NCI-H1694 (cell line): ENCODE results near the gene CTBP2.
"Not testable (repeated sequence)": the region's sequence is repeated elsewhere in the genome, so short reads cannot be mapped to it uniquely, and the experiment has no call there.

Source experiments
- DNase-seq: peaks from one replicate; lab custom pipeline; 2025; lab: John Stamatoyannopoulos, UW

Gene CTBP2

DNA sequence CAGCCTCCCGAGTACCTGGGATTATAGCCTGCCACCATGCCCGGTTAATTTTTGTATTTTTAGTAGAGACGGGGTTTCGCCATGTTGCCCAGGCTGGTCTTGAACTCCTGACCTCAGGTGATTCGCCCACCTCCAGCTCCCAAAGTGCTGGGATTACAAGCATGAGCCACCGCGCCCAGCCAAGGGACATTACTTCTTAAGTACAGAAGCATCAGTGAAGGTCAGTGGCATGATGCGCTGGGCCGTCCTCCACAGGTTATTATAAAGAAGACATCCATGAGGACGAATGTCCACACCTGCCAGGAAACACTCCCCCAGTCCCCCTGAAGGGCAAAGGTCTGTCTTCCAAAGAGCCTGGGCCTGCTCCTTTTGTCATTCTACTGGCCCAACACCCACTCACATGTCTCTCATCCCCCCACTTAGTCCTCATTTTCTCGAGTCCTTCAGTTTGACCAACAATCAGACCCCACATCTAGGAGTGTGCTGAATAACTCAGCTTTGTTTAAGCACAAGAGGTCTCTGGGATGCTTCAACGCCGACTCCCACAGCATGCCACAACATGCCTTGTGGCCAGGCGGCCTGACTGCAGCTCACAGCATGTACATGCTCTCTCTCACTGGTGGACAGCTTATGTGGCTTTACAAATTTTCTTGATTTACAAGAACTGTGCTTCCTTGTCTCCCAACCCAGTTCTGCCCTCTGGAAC lies 73.0 kb downstream of the CTBP2 start:
- no peak for DNase-seq

DNA sequence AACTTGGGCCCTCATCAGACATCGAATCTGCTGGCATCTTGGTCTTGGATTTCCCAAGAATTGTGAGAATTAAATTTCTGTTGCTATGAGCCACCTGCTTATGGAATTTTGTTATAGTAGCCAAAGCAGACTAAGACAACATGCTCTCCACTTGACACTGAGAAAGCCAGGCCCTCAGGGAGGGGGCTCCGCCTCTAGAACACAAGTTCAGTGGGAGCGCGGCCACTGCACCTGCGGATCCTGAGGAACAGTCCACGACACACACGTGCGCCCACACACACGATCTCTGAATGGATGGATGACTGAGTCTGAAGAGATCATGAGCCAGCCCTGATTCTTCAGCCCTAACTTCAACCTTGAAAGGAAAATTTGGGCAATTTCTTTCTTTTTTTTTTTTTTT lies 73.7 kb downstream of the CTBP2 start:
- no peak for DNase-seq

DNA sequence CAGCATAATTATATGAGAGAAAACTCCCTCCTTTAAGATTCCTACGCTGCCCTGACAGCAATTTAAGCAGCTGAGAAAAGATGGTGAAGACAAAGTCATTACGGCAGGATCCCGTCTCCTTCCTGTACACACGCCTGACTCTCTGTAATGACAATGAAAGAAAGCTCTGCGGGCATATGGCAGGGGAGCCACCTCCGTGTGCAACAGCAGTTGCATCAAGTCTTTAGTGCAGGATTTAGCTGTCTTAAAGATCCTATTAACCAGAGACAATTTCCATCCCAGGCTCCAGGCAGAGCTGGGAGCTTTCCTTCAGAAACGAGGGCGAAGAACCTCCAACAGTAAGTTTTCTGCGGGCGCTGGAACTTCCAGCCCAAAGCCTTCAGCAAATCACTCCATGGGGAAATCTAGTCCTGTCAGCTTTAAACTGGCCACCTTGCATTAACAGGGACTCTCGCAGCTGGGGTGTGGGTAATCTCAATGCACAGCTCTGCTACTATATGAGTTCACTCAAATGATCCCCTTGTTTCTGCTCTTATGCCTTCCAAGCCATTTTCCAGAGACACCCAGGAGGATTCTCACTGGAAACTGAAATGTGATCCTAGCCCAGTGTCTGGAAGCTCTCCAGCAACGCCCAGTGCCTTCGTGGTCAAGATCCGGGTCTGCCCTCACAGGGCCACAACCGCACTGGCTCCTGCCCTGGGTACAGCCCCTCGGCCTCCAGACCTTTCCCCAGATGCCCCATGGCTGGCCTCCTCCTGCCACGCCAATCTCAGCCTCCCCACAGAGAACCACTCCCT lies 74.9 kb downstream of the CTBP2 start:
- DNase-seq = no peak

DNA sequence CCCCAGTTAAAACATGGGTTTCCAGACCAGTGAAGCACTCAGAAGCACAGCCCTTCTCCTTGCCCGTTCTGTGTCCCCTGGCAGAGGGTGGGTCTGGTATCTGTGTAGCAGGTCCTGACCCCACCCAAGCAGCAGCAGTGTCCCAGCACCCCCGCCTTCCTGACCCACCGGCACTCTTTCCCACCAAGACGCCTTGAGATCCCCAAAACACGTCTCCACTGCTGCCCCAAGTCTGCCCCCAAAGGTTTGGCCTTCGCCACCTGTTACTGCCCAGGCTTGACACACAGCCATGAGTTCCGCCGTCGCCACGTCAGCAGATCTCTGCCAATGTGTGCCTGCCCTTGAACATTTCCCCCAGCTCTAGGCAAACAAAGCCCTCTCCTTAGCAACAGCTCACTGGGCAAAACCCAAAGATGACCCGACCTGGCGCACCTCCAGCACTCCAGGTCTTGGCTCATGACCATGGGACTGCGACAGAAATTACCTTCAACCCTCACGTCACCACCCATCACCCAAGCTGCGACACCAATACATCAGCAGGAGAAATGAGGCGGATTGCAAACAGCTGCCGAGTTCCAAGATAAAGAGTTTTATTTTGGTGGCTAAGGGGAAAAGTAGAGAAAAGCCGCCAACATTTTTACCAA lies 75.6 kb downstream of the CTBP2 start:
- DNase-seq = no peak

DNA sequence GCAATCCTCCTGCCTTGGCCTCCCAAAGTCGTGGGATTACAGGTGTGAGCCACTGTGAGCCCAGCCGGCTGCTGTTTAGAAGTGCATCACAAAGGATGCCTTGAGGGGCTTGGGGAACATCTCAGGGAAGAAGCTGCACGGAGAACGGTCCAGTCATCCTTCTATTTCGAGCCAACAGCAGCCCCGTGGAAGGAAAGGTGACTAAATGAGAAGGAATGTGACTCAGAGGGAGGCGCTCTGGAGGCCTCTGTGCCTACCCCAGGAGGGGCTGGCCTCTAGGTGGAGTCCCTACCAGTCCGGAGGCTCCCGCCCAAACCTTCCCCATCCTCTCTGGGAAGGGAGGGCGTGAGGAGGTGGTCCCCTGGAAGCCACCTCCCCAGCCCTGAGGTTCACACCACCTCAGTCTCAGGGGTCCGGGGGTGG lies 76.2 kb downstream of the CTBP2 start:
- no peak for DNase-seq

DNA sequence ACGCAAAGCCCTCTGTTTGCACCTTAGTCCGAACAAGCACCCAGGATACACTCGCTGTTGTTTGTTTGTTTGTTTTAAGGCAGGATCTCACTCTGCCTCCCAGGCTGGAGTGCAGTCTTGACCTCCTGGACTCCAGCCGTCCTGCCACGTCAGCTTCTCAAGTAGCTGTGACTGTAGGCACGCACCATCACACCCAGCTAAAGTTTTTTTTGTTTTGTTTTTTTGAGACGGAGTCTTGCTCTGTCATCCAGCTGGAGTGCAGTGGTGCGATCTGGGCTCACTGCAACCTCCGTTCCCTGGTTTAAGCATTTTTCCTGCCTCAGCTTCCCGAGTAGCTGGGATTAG lies 76.8 kb downstream of the CTBP2 start:
- no peak for DNase-seq

DNA sequence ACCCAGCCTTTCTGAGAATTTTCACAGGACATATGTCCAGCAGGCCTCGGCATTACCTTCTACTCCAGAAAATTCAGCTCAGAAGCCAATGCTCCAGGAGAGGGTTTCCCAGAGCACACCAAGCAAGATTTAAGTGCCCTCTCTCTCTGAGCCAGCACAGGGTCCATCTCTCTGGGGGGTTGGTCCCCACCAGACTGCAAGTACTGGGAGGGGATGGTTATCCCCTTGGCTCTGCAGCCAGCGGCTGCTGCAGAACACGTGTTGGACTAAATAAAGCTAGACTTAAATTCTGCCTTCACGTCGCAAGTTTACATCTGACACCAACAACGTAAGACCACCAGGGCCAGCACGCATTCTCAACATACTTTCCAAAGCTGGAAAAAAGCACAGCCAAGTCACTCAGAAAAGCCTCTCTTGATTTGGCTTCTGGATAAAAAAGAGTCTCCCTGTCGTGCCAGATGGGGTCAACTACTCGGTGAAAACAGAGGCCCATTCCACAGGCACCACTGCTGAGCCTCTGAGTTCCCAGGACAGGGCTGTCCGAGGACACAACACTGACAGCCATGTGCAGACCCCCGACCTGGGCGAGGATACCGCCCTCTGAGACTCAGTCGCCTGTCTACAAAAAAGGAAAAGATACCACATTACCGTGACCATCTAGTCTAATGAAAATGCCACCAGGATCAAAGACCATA lies 77.3 kb downstream of the CTBP2 start:
- DNase-seq = no peak

DNA sequence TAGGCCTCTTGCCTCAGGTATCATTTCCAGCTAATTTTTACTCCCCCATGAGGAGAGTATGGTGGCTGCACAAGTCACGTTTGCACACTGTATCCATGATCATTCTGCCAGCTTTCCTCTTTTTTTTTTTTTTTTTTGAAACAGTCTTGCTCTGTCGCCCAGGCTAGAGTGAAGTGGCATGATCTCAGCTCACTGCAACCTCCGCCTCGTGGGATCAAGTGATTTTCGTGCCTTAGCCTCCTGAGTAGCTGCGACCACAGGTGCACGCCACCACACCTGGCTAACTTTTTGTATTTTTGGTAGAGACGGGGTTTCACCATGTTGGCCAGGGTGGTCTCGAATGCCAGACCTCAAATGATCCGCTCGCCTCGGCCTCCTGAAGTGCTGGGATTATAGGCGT lies 77.9 kb downstream of the CTBP2 start:
- not testable (repeated sequence) for DNase-seq

DNA sequence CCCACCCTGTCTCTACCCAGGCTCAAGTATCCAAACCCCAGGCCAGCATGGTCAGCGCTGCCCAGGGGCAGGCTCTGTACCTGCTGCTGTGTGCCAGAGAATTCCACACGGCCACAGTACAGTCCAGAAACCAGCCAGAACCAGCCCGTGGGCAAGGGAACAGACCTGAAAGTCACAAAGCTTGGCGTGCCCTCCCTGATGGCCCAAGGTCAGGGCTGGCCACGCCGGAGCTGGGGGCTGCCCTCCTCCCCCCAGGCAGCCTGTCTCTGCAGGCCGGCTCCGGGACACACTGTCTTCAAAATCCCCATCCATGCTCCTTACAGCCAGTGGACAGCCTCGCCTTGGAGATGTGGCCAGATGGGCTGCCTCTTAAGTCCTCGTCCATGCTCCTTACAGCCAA lies 78.4 kb downstream of the CTBP2 start:
- no peak for DNase-seq

DNA sequence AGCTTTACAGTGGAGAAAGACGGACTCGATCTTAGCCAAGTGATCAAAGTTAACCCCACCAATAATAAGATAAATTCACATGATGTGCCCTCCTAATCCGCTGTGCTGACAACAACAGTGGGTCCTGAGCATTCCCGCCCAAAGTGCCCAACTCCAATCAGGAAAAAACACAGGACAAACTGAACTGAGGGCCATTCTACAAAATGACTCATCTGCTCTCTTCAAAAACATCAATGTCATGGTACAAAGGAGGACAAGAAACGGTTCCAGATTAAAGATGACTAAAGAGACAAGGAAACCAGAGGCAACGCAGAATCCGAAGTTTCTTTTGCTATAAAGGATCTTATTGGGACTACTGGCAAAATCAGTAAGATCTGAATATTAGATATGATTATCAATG lies 79.4 kb downstream of the CTBP2 start:
- no peak for DNase-seq

DNA sequence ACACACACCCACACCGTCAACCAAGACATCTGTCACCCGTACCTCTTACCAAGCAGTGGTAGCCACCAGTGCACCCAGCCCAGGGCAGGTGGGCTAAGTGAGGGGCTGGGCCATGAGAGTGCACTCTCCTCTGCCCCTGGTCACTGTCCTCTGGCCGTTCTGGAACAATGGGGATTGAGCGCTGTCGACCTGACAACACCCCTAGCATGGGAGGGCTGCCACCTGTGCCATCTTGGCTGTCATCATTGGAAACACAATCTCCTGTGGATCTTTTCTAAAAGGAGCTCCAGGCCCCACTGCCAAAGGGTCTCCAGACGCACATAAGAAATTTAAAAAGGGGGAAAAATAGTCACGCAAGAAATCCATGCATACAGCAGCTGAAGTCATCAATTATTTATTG lies 80.1 kb downstream of the CTBP2 start:
- DNase-seq = no peak

DNA sequence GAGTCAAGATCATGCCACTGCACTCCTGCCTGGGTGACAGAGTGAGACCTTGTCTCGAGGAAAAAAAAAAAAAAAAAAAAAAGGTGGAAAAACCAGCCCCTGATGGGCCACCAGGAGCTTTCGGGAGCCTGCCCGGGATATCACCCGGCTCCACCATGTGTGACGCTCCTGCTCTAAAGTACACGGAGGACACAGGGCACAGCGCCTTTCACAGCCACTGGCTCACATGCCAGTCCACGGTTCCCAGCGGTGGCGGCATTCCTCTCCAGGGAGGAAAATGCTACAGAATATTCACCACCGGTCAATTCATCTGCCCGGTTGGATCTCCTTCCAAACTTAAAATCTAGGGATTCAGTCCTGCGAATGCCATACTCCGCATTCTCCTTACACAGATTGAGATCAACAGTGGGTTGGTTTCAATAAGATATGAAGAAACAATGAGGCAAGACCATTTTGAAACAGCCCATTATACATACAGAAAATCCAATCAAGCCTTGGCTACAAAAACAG lies 81.2 kb downstream of the CTBP2 start:
- DNase-seq = no peak

DNA sequence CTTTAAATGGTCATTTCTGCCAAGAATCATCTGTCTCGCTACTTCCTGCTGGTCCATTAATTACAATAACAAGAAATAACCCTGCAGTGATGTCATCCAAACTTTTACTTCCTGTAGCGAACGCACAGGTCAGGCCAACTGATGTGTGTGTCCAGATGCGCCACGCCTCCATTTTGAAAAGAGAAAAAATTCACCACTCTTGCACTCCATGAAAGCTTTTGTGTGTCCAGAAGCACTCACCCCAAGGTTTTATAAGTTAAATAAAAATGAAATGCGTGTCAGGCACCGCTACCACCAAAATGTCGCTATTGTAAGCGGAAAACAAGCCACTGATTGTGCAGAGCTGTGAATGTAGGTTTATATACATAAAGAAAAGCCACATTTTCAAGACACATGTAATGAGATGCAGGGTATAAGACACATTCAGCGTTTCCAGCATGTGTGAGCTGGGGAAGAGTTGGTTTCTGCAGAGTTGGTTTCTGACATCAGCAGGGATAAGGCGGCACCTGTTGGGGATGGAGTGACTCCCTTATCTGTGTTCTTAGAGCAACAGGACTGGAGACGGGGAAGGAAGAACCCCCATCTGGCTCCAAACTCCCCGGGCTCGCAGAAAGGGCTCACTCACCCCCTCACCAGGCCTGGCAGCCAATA lies 83.3 kb downstream of the CTBP2 start:
- no peak for DNase-seq

DNA sequence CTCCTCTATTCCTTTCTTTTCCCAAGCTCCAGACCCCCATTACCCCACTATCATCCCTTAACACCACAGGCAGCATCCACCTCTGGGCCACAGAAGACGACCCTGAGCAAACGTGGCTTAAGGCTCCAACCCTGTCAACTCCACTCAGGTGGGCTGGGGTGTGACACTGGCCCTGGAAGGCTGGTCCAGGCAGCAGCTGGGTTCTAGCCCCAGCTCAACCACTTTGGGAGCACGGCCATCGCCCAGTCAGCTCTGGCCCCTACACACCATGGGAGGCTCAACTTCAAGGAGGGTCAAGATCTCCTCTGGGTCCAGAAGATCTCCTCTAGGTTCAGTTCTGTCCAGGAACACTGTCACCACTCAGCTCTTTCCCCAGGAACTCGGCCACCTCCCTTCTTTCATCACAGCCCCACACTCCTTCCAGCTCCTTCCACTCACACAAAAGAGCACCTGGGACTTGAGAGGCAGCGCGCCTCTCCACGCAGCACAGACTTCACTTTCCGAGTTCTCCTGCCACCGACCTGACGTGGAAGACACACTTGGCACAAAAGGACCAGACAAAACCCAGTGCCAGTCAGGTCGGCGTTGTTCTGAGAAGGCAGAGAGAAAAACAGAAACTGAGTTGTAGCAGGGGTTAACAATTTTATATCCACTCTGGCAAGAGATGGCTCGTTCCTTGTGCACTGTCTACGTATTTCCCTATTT lies 84.1 kb downstream of the CTBP2 start:
- DNase-seq = no peak

DNA sequence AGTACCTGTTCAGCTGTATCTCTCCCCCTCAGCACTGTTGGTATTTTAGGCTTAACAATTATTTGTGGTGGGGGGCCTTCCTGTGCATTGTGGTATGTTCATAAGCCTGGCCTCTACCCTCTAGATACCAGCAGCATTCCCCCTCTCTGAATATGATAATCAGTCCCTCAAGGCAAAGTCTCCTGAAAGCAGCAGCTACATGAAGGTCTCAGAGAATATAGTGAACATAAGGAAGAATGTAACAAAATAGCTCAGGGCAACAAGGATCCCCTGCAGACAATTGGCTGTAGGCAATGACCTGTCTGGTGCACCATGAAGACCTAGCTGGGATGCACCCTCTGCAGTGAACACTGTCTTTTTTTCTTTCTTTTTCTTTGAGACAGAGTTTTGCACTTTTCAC lies 86.4 kb downstream of the CTBP2 start:
- no peak for DNase-seq

DNA sequence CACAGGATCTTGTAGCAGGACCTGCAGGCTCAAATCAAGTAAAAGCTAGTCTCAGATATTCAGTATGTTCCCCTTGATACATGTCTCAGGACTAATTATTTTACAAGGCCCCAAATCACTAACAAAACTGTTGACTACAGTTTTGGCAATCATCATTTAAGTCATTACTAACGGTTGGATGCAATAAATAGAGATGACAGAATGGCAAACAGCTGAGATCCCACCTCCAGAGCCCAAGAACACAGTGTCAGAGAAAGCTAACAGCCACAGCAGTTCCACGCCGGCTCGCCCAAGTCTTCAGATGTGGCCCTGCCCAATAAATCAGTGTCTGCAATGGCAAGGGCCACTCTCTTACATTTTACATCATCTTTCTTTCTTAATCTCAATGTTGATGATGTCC lies 87.6 kb downstream of the CTBP2 start:
- DNase-seq = no peak

DNA sequence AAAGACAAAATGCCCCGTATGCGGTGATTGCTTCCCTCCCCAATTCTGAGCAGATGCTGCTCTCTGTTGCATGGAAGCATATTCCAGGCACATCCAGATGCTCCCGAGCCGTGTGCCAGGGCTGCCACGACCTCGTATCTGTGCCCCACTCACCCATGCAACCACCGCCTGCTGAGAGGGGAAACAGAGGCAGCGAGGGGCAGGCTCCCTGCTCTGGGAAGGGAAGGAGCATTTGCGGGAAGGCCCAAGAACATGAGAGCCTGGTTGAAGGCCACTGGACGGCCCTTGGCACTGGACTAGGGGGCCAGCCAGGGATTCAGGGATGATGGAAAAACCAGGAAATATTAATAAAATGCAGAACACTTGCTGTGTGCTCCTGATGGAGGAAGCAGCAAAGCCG lies 89.4 kb downstream of the CTBP2 start:
- no peak for DNase-seq

DNA sequence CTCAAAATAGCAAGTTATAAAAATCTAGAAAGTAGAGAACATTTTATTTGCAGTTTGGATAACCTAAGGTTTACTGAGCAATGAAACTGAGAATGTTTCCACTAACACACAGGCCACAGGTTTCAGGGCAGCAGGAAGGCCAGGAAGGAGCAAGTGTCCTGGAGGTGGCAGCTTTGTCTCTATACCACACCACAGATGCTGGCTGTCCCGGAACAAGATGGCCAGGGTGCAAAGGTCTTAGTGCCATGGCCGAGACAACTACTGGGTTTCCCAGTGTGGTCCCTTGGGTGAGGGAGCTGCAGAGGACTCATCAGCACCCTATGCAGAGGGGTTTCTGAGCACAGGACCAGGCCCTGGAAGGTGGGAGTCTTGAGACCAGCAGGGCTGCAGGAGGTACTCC lies 92.0 kb downstream of the CTBP2 start:
- no peak for DNase-seq

DNA sequence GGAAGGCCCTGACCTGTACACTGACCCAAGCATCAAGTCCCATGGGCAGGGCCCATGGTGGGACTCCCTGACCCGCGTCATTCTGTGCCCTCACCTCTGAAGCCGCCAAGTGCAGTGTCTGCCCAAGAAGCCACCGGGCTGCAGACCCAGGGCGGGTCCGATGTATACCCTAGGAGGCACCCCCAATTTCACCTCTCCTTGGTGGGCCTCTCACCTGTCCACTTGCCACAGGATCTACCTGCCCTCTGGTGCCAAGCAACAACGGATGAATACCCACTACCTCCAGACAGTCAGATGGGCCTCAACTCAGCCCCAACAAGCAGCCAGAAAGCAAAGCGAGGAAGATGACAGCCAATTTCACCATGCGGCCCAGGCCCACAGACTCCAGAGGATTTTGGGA lies 92.6 kb downstream of the CTBP2 start:
- no peak for DNase-seq

DNA sequence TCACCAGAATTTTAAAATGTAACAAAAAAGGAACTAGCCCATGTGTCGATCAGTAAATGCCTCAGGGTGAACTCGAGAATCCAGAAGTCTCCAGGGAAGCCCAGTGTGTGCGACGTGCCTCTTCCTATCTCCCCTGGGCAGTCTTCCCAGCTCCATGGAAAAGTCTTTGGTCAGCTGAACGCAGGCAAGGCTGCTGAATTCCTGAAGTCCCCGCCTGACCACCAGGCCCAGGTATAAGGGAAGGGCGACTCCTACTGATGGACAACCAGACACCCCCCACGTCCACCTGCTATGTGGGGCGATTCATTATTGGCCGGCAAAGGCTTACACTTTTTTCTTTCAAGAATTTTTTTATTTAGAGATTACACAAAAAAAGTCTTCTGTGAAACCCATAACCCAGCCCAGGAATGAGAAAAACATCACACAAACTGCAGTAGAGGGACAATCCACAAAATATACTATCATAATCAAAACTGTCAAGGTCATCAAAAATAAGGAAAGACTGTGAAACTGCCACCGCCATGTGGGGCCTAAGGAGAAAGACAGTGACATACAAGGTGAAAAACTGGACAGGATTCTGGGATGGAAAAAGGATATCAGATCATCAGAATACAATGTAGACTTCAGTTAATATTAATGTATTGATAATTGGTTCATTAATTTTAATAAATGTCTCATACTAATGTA lies 93.5 kb downstream of the CTBP2 start:
- DNase-seq = no peak
